K562 treated with DMSO at 1 percent for 12 hours (cell line): ENCODE measurements around the gene AGA. TPM values are rescaled to one million over a fixed set of nuclear protein-coding genes. Genes with fewer than 3 reads are reported as not detected.

Source experiments
- total RNA-seq: library from RNA; unstranded; fragments of 300-600 nt; gene quantifications from 2 replicates; pipeline ENCODE4 v1.2.3, GENCODE V29; 2022; ENCODE audit not compliant: insufficient read depth

Gene AGA
- 36.4 and 40.0 TPM in 2 replicates for total RNA-seq

DNA sequence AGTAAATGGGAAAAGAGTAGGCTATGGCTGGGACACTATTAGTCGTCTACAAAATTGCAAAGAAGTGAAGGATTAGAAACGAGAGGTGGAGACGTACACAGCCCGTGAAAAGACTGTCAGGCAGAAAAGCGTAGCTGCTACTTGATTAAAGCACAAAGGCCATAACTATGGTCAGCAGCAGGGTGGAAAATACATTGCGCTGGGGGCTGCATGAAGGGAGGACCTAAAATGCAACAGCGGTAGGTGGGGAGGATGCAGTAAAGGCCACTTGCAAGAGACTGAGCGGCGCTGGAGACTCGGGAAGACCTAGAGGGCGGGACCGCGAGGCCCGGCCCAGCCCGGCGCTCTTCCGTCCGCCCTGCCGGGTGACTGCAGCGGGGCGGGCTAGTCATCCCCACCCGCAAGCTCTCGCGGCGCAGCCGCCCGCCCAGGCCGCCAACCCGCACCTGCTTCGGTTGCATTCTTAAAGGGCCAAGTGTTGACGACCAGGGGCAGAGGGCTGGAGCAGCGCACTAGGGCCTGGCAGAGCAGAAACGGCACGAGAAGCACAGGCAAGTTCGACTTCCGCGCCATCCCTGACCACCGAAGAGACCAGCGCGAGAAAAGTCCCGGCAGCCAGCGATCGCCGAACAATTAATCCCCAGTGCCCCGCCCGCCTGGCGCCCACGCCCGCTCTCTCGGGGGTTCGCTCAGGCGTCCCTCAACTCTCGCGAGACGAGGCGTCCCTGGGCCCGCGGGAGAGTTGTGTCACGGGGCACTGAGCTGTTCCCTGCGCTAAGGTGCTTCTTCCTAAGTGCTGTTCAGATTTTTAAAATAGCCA is at the start of gene AGA:
Gene AGA, minus strand, starts transcription at position 635 of the 820 bp plus-strand sequence. Its CDS starts 62 bp downstream, at position 573.

Other genes starting within 250 kb of the AGA start
- gene NEIL3, start 132.6 kb downstream of the AGA start, total RNA-seq = 8.1 and 22.0 TPM in 2 replicates